LNCaP clone FGC (cell line): ENCODE results near the gene HHAT.

Source experiments
- DNase-seq: peaks from one replicate; pipeline ENCODE4 v3.0.0-alpha.2; 2011; ENCODE audit warnings: low read depth
- H3K4me3 ChIP-seq: 2 replicates; pipeline ENCODE4 v1.5.1; 2011; ENCODE audit warnings: mild to moderate bottlenecking, low read depth, low read length, control low read depth
- CTCF ChIP-seq: IDR thresholded peaks from 2 replicates; pipeline ENCODE4 v1.5.1; 2012; ENCODE audit warnings: mild to moderate bottlenecking; ENCODE audit not compliant: control insufficient read depth, insufficient read depth; ENCODE audit errors: extremely low read depth

The HHAT gene

GRCh38 chr1:210669951-210670350 is 341.2 kb downstream of the HHAT start:
- DNase-seq, result no peak
- H3K4me3 ChIP-seq, result no peak overlapping the region
- TF ChIP-seq CTCF, result no peak

GRCh38 chr1:210674151-210674550 is 345.4 kb downstream of the HHAT start:
- TF ChIP-seq CTCF, result no peak
- DNase-seq, result no peak
- H3K4me3 ChIP-seq, result no peak overlapping the region

- DNase-seq, result no peak
- no peak overlapping the region for H3K4me3 ChIP-seq
- TF ChIP-seq CTCF, result no peak
These were observed 347.8 kb downstream of the HHAT start for GRCh38 chr1:210676539-210676938.

GRCh38 chr1:210677533-210677932 is 348.8 kb downstream of the HHAT start:
- TF ChIP-seq CTCF, result no peak
- DNase-seq, result no peak
- H3K4me3 ChIP-seq, result no peak overlapping the region

GRCh38 chr1:210678306-210678705 is 349.6 kb downstream of the HHAT start:
- no peak for DNase-seq
- no peak overlapping the region for H3K4me3 ChIP-seq
- TF ChIP-seq CTCF, result no peak

GRCh38 chr1:210681158-210681557 is 352.5 kb downstream of the HHAT start:
- no peak overlapping the region for H3K4me3 ChIP-seq
- TF ChIP-seq CTCF, result no peak
- no peak for DNase-seq

GRCh38 chr1:210683403-210684047 is 354.8 kb downstream of the HHAT start:
- no peak for DNase-seq
- no peak overlapping the region for H3K4me3 ChIP-seq
- no peak for TF ChIP-seq CTCF
